ENCODE measurements around the gene MAP3K9.

Gene MAP3K9

GRCh38 chr14:70696026-70696425 is 113.3 kb downstream of the MAP3K9 start:
- no peak for DNase-seq

- no peak for DNase-seq
Measured at GRCh38 chr14:70692210-70692609, 117.1 kb downstream of the MAP3K9 start.

- DNase-seq, result no peak
Measured at GRCh38 chr14:70685474-70686197, 123.7 kb downstream of the MAP3K9 start.

GRCh38 chr14:70683983-70684382 is 125.3 kb downstream of the MAP3K9 start:
- DNase-seq, result no peak

DNA sequence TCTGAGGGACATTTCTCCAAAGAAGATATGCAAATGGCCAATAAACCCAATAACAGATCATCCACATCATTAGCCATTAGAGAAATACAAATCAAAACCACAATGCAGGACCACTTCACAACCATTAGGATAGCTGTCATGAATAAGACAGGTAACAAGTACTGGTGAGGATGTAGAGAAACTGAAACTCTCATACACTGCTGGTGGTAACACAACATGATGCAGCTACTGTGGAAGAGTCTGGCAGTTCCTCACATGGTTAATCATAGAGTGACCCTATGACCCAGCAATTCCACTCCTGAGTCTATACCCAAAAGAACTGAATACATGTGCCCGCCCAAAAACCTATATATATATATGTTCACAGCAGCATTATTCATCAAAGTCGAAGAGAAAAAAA is 128.6 kb downstream of the MAP3K9 start:
- no peak for DNase-seq

- DNase-seq, result no peak
Measured at GRCh38 chr14:70677341-70677740, 132.0 kb downstream of the MAP3K9 start.
